ENCODE results near the gene CCDC187.

CCDC187 gene

DNA sequence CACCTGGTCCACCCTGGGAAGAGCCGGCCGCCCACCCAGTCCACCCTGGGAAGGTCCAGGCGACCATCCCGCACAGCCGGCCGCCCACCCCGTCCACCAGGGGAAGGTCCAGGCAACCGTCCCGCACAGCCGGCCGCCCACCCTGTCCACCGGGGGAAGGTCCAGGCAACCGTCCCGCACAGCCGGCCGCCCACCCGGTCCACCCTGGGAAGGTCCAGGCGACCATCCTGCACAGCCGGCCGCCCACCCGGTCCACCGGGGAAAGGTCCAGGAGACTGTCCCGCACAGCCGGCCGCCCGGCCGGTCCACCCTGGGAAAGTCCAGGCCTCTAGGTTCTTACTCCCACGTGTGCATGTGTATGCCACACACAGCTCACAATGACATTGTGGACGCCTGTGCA, 51.6 kb downstream of the CCDC187 start:
- H3K4me2 ChIP-seq, result peak overlapping the region; percentile 34
- no peaks in the 10 kb centered on the region for H4K20me1 ChIP-seq

DNA sequence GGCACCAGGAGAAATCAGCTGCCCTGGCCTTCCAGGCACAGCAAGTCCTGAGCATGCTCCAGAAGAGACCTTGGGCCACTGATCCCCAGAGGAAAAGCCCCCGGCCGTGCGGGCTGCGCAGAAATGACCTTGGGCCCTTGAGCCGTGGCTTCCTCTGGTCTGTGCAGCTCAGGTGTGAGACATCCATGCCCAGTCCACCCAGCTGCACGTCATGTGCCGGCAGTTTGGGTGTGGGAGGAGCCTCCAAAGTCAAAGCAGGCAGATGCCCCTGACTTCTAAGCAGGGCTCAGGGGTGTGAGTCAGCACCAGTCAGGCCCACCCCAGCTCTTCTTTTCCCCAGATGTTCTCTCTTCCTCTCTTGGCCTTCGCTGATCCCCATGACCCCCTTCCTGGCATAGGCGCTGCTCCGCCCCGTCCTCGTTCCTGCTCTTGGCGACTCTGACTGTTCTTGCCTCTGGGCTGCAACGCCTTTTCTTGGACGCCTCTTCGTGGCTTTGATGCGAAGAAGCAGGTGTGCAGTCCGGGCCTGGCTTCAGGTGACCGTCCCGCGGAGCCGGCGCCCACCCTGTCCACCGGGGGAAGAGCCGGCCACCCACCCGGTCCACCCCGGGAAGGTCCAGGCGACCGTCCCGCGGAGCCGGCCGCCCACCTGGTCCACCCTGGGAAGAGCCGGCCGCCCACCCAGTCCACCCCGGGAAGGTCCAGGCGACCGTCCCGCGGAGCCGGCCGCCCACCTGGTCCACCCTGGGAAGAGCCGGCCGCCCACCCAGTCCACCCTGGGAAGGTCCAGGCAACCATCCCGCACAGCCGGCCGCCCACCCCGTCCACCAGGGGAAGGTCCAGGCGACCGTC, 52.4 kb downstream of the CCDC187 start:
- Histone ChIP-seq H4K20me1 (no peaks in the 10 kb centered on the region), H3K9me3 (no peaks in the 10 kb centered on the region), H3K4me1 (peaks cover 79% of the 10 kb centered on the region), H3K27ac (peak overlapping the region; percentile 67), H3K4me3 (no peak overlapping the region), H3K4me2 (peak overlapping the region; percentile 70), H3K9ac (peak overlapping the region; percentile 30; the same call in 1 of the 2 replicates), H3K36me3 (no peaks in the 10 kb centered on the region), H3K27me3 (no peaks in the 10 kb centered on the region)
- TF ChIP-seq Cebpa-rat (IDR thresholded peaks at IDR 0.05), result no peak

More for the DNA sequence above, 51.6 kb downstream of the CCDC187 start:
- Histone ChIP-seq H3K9me3 (no peaks in the 10 kb centered on the region), H3K27me3 (no peaks in the 10 kb centered on the region), H3K27ac (0 out of 2 replicates have a peak overlapping the region, but pooled peaks have one; percentile 22), H3K4me3 (no peak overlapping the region), H3K4me1 (peaks cover 79% of the 10 kb centered on the region), H3K9ac (no peak overlapping the region; the same call in 1 of the 2 replicates), H3K36me3 (no peaks in the 10 kb centered on the region)
- no peak for TF ChIP-seq Cebpa-rat (IDR thresholded peaks at IDR 0.05)

- no peaks in the 10 kb centered on the region for H4K20me1 ChIP-seq
- no peak for TF ChIP-seq Cebpa-rat (IDR thresholded peaks at IDR 0.05)
- no peaks in the 10 kb centered on the region for H3K9me3 ChIP-seq
- H3K4me2 ChIP-seq, result peak overlapping the region; percentile 70
- peaks cover 77% of the 10 kb centered on the region for H3K4me1 ChIP-seq
- peak overlapping the region; percentile 67 for H3K27ac ChIP-seq
- H3K36me3 ChIP-seq, result no peaks in the 10 kb centered on the region
- H3K4me3 ChIP-seq, result no peak overlapping the region
- no peak overlapping the region for H3K9ac ChIP-seq
- no peaks in the 10 kb centered on the region for H3K27me3 ChIP-seq
Measured at GRCh38 chr9:136250676-136251075, 53.2 kb downstream of the CCDC187 start.

DNA sequence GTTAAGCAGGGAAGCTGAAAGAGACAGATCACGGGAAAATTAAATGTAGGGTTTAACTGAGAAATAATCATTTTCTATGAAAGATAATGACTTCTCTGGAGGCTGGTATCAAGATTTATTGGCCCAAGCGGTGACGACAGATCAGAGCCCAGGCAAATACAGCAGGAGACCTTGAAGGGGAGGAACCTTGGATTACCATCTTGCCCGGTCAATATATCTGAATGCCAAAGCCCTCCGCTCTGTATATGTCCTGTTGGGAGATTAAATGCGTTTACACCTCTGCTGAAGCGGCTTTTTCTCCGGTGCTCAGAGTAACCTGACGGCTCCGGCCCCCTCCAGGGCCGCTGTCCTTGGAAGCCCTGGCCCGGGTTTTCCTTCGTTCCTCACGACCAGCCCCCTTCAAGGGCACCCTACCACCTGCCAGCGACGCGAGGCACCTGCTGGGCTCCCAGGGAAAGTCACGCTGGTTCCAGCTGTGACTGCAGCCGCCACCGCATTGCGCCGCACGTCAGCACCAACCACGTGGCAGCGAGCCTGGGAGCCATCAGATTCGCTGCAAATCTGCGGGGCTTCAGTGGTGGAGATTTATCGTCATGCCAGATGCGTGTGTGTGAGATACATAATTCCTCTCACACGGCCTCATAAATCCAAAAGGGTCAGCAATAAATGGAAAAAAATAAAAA, 53.9 kb downstream of the CCDC187 start:
- Histone ChIP-seq H3K4me2 (peak overlapping the region; percentile 70; the same call in 1 of the 2 replicates), H3K9me3 (no peaks in the 10 kb centered on the region), H3K4me1 (peaks cover 74% of the 10 kb centered on the region), H3K4me3 (no peak overlapping the region), H3K9ac (no peak overlapping the region), H3K27me3 (no peaks in the 10 kb centered on the region), H4K20me1 (peaks cover 4% of the 10 kb centered on the region), H3K27ac (no peak overlapping the region), H3K36me3 (no peaks in the 10 kb centered on the region)
- no peak for TF ChIP-seq Cebpa-rat (IDR thresholded peaks at IDR 0.05)

GRCh38 chr9:136248951-136249876, 54.7 kb downstream of the CCDC187 start:
- Histone ChIP-seq H3K27ac (no peak overlapping the region), H3K9me3 (no peaks in the 10 kb centered on the region), H3K27me3 (no peaks in the 10 kb centered on the region), H3K4me2 (no peak overlapping the region), H3K9ac (no peak overlapping the region), H3K4me1 (peaks cover 76% of the 10 kb centered on the region), H3K4me3 (no peak overlapping the region), H4K20me1 (peaks cover 12% of the 10 kb centered on the region), H3K36me3 (no peaks in the 10 kb centered on the region)
- TF ChIP-seq Cebpa-rat (IDR thresholded peaks at IDR 0.05), result no peak

- H3K9ac ChIP-seq, result no peak overlapping the region
- peaks cover 82% of the 10 kb centered on the region for H3K4me1 ChIP-seq
Measured at GRCh38 chr9:136247947-136248637, 55.8 kb downstream of the CCDC187 start.

GRCh38 chr9:136247551-136247916, 56.4 kb downstream of the CCDC187 start:
- Histone ChIP-seq H3K4me1 (peaks cover 82% of the 10 kb centered on the region), H4K20me1 (peaks cover 29% of the 10 kb centered on the region), H3K9me3 (no peaks in the 10 kb centered on the region), H3K9ac (no peak overlapping the region), H3K4me2 (peak overlapping the region; percentile 74), H3K27me3 (no peaks in the 10 kb centered on the region), H3K36me3 (no peaks in the 10 kb centered on the region), H3K4me3 (no peak overlapping the region), H3K27ac (no peak overlapping the region)
- TF ChIP-seq Cebpa-rat (IDR thresholded peaks at IDR 0.05), result no peak

More at GRCh38 chr9:136247947-136248637, 55.8 kb downstream of the CCDC187 start:
- no peak for TF ChIP-seq Cebpa-rat (IDR thresholded peaks at IDR 0.05)
- Histone ChIP-seq H3K4me3 (no peak overlapping the region), H3K27me3 (no peaks in the 10 kb centered on the region), H3K27ac (no peak overlapping the region), H4K20me1 (peaks cover 23% of the 10 kb centered on the region), H3K36me3 (no peaks in the 10 kb centered on the region), H3K9me3 (no peaks in the 10 kb centered on the region), H3K4me2 (peak overlapping the region; percentile 74)

- Histone ChIP-seq H3K4me2 (peak overlapping the region; percentile 74), H3K4me1 (peaks cover 82% of the 10 kb centered on the region), H4K20me1 (peaks cover 34% of the 10 kb centered on the region), H3K36me3 (no peaks in the 10 kb centered on the region), H3K27me3 (no peaks in the 10 kb centered on the region), H3K4me3 (no peak overlapping the region), H3K9me3 (no peaks in the 10 kb centered on the region), H3K9ac (peak overlapping the region; percentile 25; the same call in 1 of the 2 replicates), H3K27ac (peak overlapping the region; percentile 16; the same call in 1 of the 2 replicates)
- no peak for TF ChIP-seq Cebpa-rat (IDR thresholded peaks at IDR 0.05)
Measured at GRCh38 chr9:136246849-136247550, 56.9 kb downstream of the CCDC187 start.
